GM18508 (cell line): ENCODE measurements around the gene FLT1.

Source experiments
- ATAC-seq: cut with Tn5 transposase; IDR thresholded peaks from one replicate; pipeline ENCODE4 v1.9.1; 2021; ENCODE audit warnings: moderate number of reproducible peaks; ENCODE audit not compliant: insufficient read depth, unreplicated experiment

FLT1 gene

DNA sequence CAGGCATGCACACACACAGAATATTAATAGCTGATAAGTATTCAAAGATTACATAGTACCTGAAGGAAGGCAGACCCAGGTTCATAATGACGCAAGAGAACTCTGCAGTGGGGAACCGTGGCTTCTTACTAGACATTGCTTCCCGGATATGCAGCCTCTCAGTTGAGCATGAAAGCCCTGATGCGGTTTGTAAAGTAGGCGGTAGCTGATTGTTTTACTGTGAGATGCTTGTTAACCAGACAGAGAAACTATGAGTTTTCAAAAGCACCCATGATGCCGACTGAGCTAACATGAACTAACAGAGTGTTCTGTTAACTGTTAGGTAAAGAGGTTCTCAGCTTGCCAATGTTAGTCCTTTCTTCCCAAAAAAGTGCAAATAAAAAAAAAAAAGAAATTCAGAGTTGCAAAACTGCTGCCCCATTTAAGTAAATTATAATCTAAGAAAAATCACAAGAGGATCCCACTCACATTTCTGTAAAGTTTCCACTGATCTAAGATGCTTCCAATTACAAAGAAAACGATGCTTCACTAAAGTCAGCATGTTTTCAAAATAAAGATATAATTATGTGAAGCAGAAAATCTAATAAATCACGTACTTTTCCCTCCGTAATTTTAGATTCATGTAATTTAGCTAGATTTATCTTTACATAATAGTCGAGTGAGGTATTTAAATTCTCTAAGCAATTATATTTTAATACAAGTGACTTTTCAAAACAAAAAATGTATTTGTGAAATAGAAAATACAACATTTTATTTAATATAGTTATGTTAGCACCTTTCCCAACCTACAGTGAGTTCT is 2.2 kb downstream of the FLT1 start:
- peak; percentile 41 for ATAC-seq

DNA sequence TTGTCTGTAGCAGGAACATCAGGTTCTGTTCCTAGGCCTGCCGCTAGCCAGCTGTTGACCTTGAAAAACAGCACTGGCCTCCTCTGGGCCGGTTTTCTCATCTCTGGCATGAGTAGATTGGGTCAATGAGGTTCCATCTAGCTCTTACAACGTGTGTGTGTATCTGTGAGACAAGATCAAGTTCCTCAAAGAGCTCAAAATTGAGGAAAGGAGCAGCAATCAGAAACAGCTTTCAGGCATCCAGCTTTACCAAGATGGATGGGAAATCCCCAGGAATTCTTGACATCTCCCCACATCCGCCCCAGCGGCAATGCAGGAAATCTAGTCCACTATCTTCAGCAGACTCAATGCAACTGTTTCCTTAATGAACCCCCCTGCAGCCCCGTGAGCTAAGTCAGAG is 4.9 kb downstream of the FLT1 start:
- no peak for ATAC-seq

DNA sequence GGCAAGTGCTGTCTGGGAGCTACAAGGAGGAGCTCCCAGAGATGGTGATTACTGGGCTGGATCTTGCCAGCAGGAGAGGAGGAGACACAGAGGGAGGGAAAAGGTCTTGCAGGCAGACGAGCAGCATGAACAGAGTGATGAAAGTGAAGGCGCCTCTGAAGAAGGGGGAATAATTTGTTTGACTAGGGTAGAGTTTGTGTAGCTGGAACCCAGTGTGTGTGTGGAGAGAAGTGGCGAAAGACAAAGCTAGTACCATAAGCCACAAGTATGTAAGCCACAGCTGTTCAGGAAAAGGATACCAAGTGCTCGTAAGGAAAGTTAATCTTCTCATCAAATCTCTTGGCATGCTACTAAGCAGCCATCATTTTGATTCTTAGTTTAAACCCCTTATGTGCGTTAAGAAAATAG is 5.4 kb downstream of the FLT1 start:
- ATAC-seq: no peak

DNA sequence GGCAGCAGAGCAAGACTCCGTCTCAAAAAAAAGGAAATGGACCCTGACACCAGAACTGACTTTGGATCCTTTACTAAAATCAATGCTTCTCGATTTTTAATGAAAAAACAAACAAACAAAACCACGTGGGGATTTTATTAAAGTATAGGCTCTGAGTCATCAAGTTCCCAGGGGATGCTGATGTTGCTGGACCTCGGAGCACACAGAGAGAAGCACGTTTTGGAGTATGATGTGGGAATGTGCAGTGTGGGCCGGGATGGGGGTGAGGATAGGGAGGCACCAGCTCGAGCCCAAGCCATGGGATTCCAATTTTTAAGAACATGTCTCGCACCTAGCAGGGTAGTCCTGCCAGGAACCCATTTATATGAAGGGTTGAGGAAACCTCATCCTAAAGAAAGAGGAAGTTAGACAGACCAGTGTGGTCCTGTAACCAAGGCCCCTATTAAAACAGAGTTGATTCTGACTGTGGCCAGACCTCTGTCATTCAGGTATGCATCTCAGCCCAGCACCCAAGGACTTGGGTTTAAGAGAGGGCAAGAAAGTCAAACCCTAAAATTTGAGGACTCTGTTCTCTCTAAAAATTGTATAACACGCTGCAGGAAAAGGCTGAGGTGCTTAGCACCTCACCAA is 6.4 kb downstream of the FLT1 start:
- ATAC-seq: no peak

DNA sequence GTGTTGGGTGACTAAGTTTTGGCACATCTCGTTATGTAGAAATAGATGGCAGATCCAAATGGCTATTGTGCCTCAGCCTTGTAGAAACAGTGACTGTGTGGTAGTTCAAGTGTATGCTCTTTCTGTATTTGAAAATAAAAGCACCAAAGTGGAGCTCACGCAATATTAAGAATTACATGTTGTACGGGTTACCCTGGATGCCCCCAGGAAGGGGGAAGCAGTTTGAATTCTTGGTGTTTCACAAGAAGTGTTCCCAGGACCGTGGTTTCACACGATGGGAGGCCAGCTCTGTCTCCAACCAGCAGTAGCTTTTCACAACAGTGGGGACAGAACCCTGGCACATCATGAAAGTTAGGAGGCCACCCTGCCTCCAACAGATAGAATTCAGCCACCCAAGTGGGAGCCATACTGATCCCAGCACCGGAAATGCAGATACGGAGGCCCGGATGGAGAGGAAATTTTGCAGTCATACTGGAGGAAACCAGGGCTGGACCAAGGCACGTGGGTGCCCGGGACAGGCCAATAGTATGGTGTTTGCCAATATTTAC is 8.9 kb downstream of the FLT1 start:
- ATAC-seq: no peak

DNA sequence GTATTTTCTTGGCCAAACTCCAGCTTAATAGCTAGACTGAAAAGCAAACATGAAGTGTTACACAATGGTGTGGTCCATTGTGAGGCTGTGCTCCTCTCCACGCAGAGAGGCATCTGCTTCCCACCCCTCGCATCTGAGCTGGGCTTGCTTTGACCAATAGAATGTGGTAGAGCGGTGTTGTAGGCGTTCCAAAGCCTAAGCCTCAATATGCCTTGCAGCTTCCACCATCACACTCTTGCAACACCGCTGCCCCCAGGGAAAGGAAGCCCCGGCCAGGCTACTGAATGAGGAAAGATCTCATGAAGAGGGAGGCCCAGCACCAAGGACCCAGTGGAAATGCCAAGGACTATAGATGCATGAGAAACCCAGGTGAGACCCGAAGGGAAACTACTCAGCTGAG is 9.4 kb downstream of the FLT1 start:
- ATAC-seq: no peak

DNA sequence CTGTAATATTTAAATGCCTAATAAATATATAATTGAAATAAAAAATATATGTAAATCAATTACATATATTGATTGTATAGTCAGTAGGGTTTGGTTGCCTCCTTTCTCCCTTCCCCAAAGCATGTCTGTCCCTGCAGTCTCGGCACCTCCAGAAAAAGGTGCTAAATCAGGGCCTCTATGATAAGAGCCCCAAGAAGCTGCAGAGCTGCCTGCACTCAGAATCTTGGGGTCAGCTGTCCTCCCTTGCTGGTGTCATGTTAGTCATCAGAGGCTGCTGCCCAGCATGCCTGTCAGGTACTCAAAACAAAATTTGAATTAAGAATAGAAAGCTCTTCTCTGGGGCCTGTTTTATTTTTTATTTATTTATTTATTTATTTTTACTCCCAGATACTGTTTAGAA is 9.8 kb downstream of the FLT1 start:
- no peak for ATAC-seq

DNA sequence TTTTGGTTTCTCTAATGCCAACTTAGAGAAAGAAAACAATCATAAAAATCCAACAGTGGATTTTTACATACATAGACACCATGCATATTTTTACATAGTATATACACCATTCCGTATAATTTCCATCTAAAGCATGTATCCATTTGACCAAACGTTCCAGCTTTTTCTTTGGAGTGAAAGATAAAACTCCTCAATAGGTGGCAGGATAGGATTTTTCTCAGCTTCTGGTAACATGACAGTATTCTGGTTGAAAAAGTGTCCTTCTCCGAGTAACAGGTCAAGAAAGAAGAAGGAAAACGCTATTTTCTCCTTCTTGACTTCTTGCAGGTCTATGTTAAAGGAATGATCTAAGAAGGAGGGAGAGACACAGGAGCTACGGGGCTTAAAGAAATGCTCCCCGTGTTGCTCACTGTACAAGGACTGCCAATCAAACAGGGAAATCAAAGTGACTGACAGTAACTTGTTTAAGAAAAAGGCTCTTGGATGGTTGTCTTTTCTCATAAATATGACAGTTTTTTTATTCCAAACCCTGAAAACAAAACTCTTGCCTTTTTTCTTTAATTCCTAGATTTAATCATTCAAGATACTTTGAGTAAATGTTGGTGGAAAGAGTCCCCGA is 11.5 kb downstream of the FLT1 start:
- no peak for ATAC-seq

DNA sequence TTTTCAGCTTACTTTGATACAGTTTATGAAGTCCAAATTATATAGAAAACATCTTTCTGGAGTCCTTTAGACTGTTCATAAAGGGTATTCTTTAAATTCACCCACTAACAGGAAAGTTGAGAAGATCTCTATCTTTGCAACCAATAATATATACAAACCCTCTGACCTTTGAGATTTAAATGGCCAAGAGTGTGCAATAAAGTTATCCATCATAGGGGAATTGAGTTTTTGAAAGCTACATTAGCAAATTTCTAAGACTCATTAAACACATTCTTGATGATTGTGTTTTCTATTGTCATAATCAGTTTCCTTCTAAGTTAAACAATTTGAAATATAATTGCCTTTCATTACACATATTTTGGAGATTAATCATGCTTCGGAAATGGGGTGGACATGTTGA is 15.9 kb downstream of the FLT1 start:
- ATAC-seq: no peak

DNA sequence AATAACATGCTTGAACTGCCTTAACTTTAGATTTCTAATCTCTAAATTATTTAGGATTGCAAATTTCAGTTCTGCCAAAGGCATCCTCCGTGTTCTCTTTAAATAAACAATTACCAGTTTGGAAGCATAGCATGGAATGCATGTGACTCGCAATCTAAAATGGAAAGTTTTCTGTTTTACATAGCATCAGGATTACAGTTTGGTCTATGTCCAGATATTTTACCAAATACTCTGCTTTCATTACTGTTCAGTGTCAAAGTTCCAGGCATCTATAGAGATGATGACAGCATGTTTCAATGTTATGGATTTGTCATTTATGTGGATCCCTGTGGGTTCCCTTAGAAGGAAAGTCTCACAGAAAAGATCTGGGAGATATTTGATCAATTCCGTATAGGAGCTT is 16.8 kb downstream of the FLT1 start:
- ATAC-seq: no peak

DNA sequence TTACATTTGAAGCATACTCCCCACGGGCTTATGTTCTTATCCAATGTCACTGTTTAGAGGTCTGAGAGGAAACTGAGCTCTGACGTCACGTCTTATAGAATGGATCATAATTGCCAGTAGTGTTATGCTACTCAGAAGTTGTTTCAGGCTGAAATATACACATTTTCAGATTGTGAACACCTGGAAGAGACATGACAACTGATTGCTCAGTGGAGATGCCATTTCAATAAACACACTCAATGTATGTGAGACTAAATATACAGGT is 17.3 kb downstream of the FLT1 start:
- ATAC-seq: no peak

DNA sequence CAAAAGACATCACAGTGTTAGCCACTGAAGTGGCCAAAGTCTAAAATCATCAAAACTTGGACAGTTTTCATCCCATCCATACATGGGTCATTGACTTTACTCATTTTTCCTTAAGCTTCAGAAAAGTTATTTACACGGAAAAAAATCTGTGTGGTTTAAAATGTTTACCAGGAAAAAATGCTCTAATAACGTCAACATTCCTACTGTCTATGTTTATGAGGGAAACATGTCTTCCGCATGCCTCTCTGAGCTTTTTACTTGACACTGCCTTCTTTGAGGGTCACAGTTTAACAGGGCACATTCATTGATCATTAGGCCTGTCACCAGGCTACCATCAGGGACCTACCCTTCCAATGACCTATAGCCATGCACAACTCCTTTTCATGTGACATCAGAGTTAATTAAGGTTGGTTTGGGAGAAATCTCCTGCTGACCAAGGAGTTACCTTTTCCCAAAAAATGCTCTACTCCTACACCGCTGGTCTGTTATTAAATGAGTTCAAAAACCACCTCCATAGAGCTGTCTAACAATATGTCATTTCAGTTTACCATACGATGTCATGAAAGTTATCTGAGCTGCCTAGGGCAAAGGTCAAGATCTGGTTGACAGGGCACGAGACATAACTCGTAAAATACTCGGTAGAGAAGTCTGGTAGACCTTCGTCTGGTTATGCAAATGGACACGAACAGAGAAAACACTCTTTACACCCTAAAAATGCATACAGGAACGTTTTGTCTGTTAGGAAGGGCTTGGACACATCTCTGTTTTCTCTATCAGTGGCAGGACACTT is 17.8 kb downstream of the FLT1 start:
- no peak for ATAC-seq

DNA sequence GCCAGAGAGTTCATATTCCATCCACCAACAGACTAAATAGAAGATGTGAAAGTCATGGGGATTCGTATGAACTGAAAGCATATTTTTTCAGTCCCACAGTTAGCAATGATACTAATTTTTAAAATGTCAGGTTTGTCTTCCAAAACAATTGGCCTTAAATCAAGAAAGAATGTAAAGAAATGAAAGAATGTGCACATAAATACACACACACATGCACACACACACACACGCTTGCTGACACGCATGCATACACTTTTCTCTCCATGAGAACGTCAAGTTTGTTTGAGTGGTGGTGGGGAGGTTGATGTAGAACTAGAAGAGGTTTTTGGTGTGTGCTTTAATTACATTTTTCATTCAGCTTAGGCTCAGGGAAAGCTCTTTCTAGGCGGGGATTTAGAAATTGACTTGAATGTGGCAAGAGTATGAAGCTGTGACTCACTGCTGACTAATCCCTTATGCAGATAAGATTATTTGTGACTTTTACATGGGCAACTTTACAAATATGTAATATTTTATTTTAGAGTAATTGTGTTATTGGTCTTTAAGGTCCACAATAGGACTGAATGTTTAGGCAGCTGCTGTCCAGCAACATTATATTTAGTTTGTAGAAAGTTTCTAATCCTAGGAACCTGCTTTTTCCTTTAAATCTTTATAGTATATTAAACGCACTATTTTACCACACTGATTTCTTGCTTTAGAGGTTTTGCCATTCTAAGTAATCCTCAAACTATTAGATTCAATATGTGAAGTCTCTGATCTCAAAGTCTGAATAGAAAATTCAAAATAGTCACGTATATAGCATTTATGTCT is 18.8 kb downstream of the FLT1 start:
- ATAC-seq: no peak

DNA sequence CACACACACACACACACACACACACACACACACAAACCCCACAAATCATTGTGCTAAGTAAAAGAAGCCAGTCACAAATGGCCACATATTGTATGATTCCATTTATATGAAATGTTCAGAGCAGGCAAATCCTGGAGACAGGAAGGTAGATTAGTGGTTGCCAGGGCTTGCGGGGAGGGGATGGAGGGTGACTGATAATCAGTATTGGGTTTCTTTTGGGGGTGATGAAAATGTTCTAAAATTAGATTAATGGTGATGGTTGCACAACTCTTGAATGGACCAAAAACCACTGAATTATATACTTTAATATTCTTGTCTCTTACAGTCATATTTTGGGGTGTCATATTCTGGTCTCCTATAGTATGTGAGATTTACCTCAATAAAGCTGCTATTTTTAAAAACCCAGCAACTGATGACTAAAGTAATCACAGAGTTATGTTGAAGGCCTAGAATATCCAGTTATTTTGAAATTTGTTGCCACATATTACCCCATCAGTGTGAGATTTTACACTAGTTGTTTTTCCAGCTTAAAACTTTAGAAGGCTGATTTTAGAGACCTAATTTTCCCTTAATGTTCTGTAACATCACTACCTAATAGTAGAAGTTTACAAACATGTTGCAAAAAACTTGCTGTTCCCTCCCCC is 20.3 kb downstream of the FLT1 start:
- ATAC-seq: no peak

DNA sequence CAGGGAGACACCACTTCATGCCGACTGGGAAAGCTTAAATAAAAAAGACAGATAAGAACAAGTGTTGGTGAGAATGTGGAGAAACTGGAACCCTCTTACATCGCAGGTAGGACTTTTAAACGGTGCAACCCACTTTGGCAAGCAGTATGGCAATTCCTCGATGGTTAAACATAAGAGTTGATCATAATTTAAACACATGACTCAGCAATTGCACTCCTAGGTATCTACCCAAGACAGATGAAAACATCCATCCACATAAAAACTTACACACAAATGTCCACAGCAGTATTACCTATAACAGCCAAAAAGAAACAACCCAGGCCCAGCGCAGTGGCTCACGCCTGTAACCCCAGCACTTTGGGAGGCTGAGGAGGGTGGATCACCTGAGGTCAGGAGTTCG is 21.9 kb downstream of the FLT1 start:
- ATAC-seq: no peak

DNA sequence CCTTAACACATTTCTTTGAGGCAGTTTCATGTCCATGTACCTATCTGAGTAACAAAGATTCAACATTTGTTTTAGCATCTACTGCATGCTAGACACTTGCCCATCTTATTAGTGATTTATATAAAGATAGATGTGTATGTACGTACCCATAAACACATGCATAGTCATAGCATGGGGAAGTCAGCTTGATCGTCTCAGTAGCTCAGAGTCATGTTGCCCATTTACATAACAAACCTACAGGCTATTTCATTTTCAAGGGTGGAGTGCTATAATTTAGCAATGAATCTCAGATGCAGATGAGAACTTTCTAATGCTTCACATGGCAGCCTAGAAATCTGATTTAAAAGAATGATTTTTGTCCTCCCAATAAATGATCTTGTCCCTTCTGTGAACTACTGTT is 23.5 kb downstream of the FLT1 start:
- no peak for ATAC-seq

DNA sequence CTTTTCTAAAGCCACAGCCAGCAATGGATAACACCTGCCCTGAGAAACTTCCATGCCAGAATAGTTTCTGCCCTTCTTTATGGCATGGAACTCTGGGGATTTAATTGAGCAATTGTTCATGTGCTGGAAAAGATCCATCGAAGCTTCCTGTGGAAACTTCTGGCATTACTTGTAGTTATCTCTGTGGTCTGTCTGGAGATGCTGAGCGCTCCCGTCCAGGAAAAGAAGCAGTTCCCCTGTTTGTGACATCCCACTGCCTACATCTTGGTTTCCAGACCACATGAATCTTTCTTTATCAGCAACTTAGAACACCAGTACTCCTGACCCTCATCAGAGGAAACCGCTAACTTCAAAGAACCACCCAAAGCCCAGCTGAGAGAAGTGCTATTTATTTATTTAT is 24.6 kb downstream of the FLT1 start:
- ATAC-seq: no peak

DNA sequence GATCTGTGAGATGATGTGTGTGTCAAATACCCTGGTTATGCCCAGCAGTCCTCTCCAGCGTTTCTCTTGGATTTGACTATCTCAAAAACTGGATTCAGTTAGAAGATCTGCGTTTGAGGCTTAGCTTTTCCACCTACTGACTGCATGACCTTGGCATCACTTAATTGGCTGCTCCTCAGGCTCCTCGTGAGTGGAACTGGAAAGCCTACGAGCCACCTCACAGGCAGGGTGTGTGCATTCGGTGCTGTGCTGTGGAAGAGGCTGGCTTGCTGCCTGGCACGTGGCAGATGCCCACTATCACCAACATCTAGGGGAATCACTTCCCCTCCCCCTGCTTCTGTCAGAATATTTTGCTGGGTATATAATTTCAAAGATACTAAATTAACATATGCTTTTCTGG is 25.6 kb downstream of the FLT1 start:
- no peak for ATAC-seq

DNA sequence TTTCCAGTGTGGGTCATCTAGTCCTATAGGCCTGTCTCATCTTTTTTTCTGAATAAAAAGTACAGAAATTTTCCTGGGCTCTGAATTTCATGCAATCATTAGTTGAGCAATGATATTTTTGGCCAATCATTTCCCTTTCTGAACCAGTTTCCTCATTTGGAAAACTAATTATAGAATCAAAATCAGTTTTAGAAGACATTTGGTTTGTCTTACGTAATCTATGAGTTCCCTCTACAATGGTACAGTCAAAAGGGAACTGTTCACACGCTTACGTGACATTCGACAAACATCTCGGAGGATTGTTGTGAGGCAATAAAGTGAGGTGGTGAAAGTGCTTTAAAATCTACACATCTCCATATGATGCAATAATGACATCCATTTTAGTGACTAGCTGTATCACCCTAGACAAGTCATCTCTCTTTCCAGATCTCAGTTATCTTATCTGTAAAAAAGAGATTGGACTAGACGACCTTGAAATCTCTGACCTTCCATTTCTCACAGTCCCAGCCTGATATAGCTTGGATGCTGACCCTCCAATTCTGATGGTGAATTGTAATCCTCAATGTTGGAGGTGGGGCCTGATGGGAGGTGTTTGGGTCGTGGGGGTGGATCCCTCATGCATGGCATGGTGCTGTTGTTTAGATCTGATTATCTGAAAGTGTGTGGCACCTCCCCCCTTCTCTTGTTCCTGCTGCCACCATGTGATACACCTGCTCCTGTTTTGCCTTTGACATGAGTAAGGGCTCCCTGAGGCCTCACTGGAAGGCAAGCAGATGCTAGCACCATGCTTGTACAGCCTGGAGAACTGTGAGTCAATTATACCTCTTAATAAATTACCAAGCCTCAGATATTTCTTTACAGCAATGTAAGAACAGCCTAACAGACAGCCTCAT is 26.7 kb downstream of the FLT1 start:
- ATAC-seq: no peak
